ENCODE measurements around the gene NCEH1. TPM values are rescaled to one million over a fixed set of nuclear protein-coding genes. Genes with fewer than 3 reads are reported as not detected.

The NCEH1 gene
- total and polyA plus RNA-seq, 10 of the 15 experiments (the other 5 are each of a cell fraction or from before 2014, with no cell fraction given): 1.8 to 8.1 (median 4.5) TPM

DNA sequence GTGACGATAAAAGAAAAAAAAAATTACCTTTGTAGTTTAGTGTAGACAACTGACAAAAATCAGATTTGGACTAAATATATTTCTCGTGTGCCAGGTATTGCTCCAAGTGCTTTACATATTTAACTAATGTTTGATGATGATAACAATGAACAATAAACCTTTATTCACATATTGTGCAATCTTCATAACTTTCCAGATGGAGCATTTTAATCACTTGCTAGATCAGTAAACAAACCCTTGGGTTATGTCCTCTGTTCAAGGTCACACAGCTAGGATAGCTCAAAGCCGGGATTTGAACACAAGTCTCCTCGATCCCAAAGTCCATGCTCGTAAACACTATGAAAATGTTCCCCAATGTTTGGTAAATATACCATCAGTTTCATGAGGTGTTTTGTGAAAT, 14.5 kb downstream of the NCEH1 start:
- FAIRE-seq: no peak
- H3K36me3 ChIP-seq (ENCODE audit: control insufficient read depth in 2 of 2, insufficient read depth in 2 of 2, low read length in 1 of 2): no peaks in the 10 kb centered on the region
- SMC1A ChIA-PET (ENCODE audit: uncharacterized antibody, unreplicated experiment): no interaction called here
- no peak for ATAC-seq
- H3K4me1 ChIP-seq (ENCODE audit: control insufficient read depth, insufficient read depth, low read length): peaks cover 15% of the 10 kb centered on the region
- 98% methylated on average over 5 of the region's 5 CpGs for WGBS (ENCODE audit: insufficient coverage, insufficient replicate concordance, low lambda C conversion rate, missing lambda C conversion rate)
- no peak overlapping the region for H3K9ac ChIP-seq (ENCODE audit: control insufficient read depth, insufficient read depth, low read length)
- no peak overlapping the region for H3K4me3 ChIP-seq
- no TSS peak for BruUV-seq (replicated peaks)
- no peaks in the 10 kb centered on the region for H3K79me2 ChIP-seq (ENCODE audit: control insufficient read depth, insufficient read depth, low read length)
- no peaks in the 10 kb centered on the region for H3K27me3 ChIP-seq (replicated peaks in 1 of 2; ENCODE audit: control insufficient read depth in 2 of 2, insufficient read depth in 2 of 2, low read length in 1 of 2)
- CTCF ChIA-PET: interaction anchor here (1.1 to 2.7 kb wide), 4 partner anchors 14 to 29 kb away, joined by 3 to 14 read pairs (median 3); partner anchors contain the start of gene NCEH1
- intact Hi-C loops (cut with micrococcal nuclease; ENCODE audit: unreplicated experiment): no loop called here
- no peak overlapping the region for H3K27ac ChIP-seq (ENCODE audit: control insufficient read depth, insufficient read depth)
- RAD21 ChIA-PET (ENCODE audit: unreplicated experiment): no interaction called here
- POLR2A ChIA-PET: no interaction called here
- H2AFZ ChIP-seq (ENCODE audit: control insufficient read depth, low read depth, low read length): no peak overlapping the region
- H4K20me1 ChIP-seq (ENCODE audit: control insufficient read depth, insufficient read depth): no peaks in the 10 kb centered on the region
- DNase-seq (ENCODE audit: low read depth, low spot score): no peak
- in situ Hi-C loops (cut with MboI): no loop called here
- H3K9me3 ChIP-seq (replicated peaks; ENCODE audit: control insufficient read depth, insufficient read depth, low read length): no peaks in the 10 kb centered on the region
- no peak overlapping the region for H3K4me2 ChIP-seq (ENCODE audit: control insufficient read depth, insufficient read depth)
- TF ChIP-seq TAF1 (IDR thresholded peaks at IDR 0.05; ENCODE audit: borderline replicate concordance, low read depth, low read length): no peak
- no peak for TF ChIP-seq CHD1 (IDR thresholded peaks at IDR 0.05; ENCODE audit: low read depth, low read length)
- no peak for TF ChIP-seq ZZZ3 (IDR thresholded peaks at IDR 0.05; ENCODE audit: control insufficient read depth, insufficient read length, low read depth)
- TF ChIP-seq LARP7 (IDR thresholded peaks at IDR 0.05): no peak
- TF ChIP-seq JUND (IDR thresholded peaks at IDR 0.05; ENCODE audit: low read depth, low read length): no peak
- no peak for TF ChIP-seq MTA3 (IDR thresholded peaks at IDR 0.05; ENCODE audit: borderline replicate concordance, low read length)
- TF ChIP-seq POU2F2 (IDR thresholded peaks at IDR 0.05; ENCODE audit: borderline replicate concordance, low read depth, low read length): no peak
- no peak for TF ChIP-seq IRF4 (IDR thresholded peaks at IDR 0.05; ENCODE audit: low read depth, low read length)
- TF ChIP-seq POLR2AphosphoS5 (IDR thresholded peaks at IDR 0.05; ENCODE audit: low read length): no peak
- TF ChIP-seq ASH2L (IDR thresholded peaks at IDR 0.05; ENCODE audit: borderline replicate concordance, low read depth): no peak
- no peak for TF ChIP-seq NBN (IDR thresholded peaks at IDR 0.05)
- TF ChIP-seq POLR2AphosphoS2 (IDR thresholded peaks at IDR 0.05; ENCODE audit: low read depth, low read length): no peak
- TF ChIP-seq, protein P1, sequence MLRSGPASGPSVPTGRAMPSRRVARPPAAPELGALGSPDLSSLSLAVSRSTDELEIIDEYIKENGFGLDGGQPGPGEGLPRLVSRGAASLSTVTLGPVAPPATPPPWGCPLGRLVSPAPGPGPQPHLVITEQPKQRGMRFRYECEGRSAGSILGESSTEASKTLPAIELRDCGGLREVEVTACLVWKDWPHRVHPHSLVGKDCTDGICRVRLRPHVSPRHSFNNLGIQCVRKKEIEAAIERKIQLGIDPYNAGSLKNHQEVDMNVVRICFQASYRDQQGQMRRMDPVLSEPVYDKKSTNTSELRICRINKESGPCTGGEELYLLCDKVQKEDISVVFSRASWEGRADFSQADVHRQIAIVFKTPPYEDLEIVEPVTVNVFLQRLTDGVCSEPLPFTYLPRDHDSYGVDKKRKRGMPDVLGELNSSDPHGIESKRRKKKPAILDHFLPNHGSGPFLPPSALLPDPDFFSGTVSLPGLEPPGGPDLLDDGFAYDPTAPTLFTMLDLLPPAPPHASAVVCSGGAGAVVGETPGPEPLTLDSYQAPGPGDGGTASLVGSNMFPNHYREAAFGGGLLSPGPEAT (IDR thresholded peaks at IDR 0.05; ENCODE audit: low read depth): no peak
- no peak for TF ChIP-seq SIX5 (IDR thresholded peaks at IDR 0.05; ENCODE audit: low read depth, low read length, severe bottlenecking)
- no peak for TF ChIP-seq ESRRA (IDR thresholded peaks at IDR 0.05; ENCODE audit: low read length)
- TF ChIP-seq TBL1XR1 (IDR thresholded peaks at IDR 0.05; ENCODE audit: low read depth, low read length): no peak
- TF ChIP-seq, protein P2, sequence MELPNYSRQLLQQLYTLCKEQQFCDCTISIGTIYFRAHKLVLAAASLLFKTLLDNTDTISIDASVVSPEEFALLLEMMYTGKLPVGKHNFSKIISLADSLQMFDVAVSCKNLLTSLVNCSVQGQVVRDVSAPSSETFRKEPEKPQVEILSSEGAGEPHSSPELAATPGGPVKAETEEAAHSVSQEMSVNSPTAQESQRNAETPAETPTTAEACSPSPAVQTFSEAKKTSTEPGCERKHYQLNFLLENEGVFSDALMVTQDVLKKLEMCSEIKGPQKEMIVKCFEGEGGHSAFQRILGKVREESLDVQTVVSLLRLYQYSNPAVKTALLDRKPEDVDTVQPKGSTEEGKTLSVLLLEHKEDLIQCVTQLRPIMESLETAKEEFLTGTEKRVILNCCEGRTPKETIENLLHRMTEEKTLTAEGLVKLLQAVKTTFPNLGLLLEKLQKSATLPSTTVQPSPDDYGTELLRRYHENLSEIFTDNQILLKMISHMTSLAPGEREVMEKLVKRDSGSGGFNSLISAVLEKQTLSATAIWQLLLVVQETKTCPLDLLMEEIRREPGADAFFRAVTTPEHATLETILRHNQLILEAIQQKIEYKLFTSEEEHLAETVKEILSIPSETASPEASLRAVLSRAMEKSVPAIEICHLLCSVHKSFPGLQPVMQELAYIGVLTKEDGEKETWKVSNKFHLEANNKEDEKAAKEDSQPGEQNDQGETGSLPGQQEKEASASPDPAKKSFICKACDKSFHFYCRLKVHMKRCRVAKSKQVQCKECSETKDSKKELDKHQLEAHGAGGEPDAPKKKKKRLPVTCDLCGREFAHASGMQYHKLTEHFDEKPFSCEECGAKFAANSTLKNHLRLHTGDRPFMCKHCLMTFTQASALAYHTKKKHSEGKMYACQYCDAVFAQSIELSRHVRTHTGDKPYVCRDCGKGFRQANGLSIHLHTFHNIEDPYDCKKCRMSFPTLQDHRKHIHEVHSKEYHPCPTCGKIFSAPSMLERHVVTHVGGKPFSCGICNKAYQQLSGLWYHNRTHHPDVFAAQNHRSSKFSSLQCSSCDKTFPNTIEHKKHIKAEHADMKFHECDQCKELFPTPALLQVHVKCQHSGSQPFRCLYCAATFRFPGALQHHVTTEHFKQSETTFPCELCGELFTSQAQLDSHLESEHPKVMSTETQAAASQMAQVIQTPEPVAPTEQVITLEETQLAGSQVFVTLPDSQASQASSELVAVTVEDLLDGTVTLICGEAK (IDR thresholded peaks at IDR 0.05; ENCODE audit: borderline replicate concordance): no peak
- TF ChIP-seq, protein P3, sequence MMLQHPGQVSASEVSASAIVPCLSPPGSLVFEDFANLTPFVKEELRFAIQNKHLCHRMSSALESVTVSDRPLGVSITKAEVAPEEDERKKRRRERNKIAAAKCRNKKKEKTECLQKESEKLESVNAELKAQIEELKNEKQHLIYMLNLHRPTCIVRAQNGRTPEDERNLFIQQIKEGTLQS (IDR thresholded peaks at IDR 0.05; ENCODE audit: borderline replicate concordance, extremely low read depth, low read depth, low read length): no peak
- TF ChIP-seq RELA (IDR thresholded peaks at IDR 0.05; ENCODE audit: borderline replicate concordance, partially characterized antibody): no peak
- TF ChIP-seq, protein P4, sequence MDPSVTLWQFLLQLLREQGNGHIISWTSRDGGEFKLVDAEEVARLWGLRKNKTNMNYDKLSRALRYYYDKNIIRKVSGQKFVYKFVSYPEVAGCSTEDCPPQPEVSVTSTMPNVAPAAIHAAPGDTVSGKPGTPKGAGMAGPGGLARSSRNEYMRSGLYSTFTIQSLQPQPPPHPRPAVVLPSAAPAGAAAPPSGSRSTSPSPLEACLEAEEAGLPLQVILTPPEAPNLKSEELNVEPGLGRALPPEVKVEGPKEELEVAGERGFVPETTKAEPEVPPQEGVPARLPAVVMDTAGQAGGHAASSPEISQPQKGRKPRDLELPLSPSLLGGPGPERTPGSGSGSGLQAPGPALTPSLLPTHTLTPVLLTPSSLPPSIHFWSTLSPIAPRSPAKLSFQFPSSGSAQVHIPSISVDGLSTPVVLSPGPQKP (IDR thresholded peaks at IDR 0.05; ENCODE audit: low read depth, low read length): no peak
